Spleen (tissue), 7 donors: ENCODE data around the gene SH3GLB2.

ENCODE experiments used
- CTCF ChIP-seq, 11 experiments: fragments of 200-600 bp in 7 of 11; fragments of 450-650 bp in 4 of 11; sonication (generic) in 4 of 11; IDR thresholded peaks in 8 of 11; conservative IDR thresholded peaks in 3 of 11; 1 replicate in 7 of 11; 2 replicates in 4 of 11; pipeline versions ENCODE4 v1.4.0 to v1.8.0; 2016 to 2021; ENCODE audit warnings: antibody characterized with exemption in 11 of 11, inconsistent platforms in 4 of 11, mild to moderate bottlenecking in 1 of 11
- POLR2A ChIP-seq, 3 donors: fragments of 450-650 bp; IDR thresholded peaks; one replicate each; pipeline ENCODE4 v1.5.1; 2017; ENCODE audit warnings: antibody characterized with exemption in 3 of 3, mild to moderate bottlenecking in 1 of 3
- donor health status: DM: no; HTN: no; CAD: no; lungs with moderate emphysema.
- donor health status: DM: no; HTN: no; CAD: no.
- donor health status: DM: no; HTN: no; CAD: no.

- TF ChIP-seq CTCF (IDR thresholded peaks at IDR 0.05 in 8 of 11, conservative IDR thresholded peaks at IDR 0.05 in 3 of 11): no peak
- TF ChIP-seq POLR2A (IDR thresholded peaks at IDR 0.05): no peak
Observed at GRCh38 chr9:129007766-129008468, 20.2 kb downstream of the SH3GLB2 start.
